ENCODE results near the gene SKOR2. TPM values are rescaled to one million over a fixed set of nuclear protein-coding genes. Genes with fewer than 3 reads are reported as not detected.

Gene SKOR2
- total and polyA plus RNA-seq, 2 donors (not counting 1 experiment from before 2014, with no cell fraction given) = not detected

- ChIA-PET POLR2A (interaction anchor here (0.9 kb wide), 1 partner anchor 26 kb away, joined by 5 read pairs; the partner anchor contains the start of gene HDHD2), CTCF (no interaction called here)
- Histone ChIP-seq H3K79me2 (ENCODE audit: control insufficient read depth, insufficient read depth, low read length) (peaks cover 49% of the 10 kb centered on the region), H3K4me1 (ENCODE audit: control insufficient read depth in 2 of 2, insufficient read depth in 2 of 2, low read length in 2 of 2) (peaks cover 14 to 15% of the 10 kb centered on the region in 2 donors), H2AFZ (ENCODE audit: insufficient read depth, low read depth, low read length, poor library complexity, severe bottlenecking) (peak within 1 kb of the TSS; percentile 89), H3K36me3 (replicated peaks in 1 of 2; ENCODE audit: control extremely low read depth in 1 of 2, control insufficient read depth in 1 of 2, extremely low read depth in 1 of 2, insufficient read depth in 2 of 2, low read length in 1 of 2) (no peaks in the 10 kb centered on the region), H3K27me3 (replicated peaks in 1 of 4; ENCODE audit: control extremely low read depth in 1 of 4, control insufficient read depth in 3 of 4, insufficient read depth in 4 of 4, low read length in 3 of 4) (peaks cover 0 to 6% (median 0%) of the 10 kb centered on the region in 4 experiments), H3K4me3 (ENCODE audit: control extremely low read depth in 1 of 5, extremely low read depth in 1 of 5, insufficient read depth in 1 of 5, low read depth in 2 of 5, low read length in 4 of 5) (peak within 1 kb of the TSS; percentile 74 to 95 (median 91)), H3K4me2 (replicated peaks; ENCODE audit: low read depth, low read length, poor library complexity, severe bottlenecking) (peak within 1 kb of the TSS; percentile 78), H4K20me1 (ENCODE audit: control insufficient read depth, insufficient read depth, low read length, poor library complexity, severe bottlenecking) (peaks cover 8% of the 10 kb centered on the region), H3K27ac (ENCODE audit: low read length in 2 of 2) (peak within 1 kb of the TSS in 1 of 2 donors; percentile 67), H3K9me3 (ENCODE audit: control extremely low read depth in 1 of 3, control insufficient read depth in 2 of 3, insufficient read depth in 1 of 3, low read length in 2 of 3) (no peaks in the 10 kb centered on the region), H3K9ac (ENCODE audit: low read length) (peak within 1 kb of the TSS; percentile 85)
- intact Hi-C loops (cut with micrococcal nuclease) = loop anchor here (1.0 to 2.0 kb wide), 3 partner anchors 26 to 755 kb away; partner anchors contain the start of genes HDHD2, KATNAL2 and PIAS2
- peak within 1 kb of the TSS; percentile 86 for H3K27ac Mint-ChIP-seq
- H3K27me3 Mint-ChIP-seq = peaks cover 3% of the 10 kb centered on the region
- H3K4me3 Mint-ChIP-seq = peak within 1 kb of the TSS; percentile 26
- under 1% methylated on average over 46 of the region's 48 CpGs for WGBS (ENCODE audit: insufficient coverage)
- no peak for TF ChIP-seq CTCF (IDR thresholded peaks at IDR 0.05)
- TF ChIP-seq EZH2 (IDR thresholded peaks at IDR 0.05; ENCODE audit: borderline replicate concordance, insufficient read depth, low read depth, low read length, poor library complexity, severe bottlenecking) = no peak
- peaks cover 7% of the 10 kb centered on the region for H3K4me1 Mint-ChIP-seq
- ATAC-seq (ENCODE audit: low read depth) (peak; percentile 97), DNase-seq (peak; percentile 92)
- H3K9me3 Mint-ChIP-seq (ENCODE audit: insufficient read depth) = no peaks in the 10 kb centered on the region
Observed at GRCh38 chr18:47175898-47176575, 75.4 kb downstream of the SKOR2 start, which contains the start of gene IER3IP1. Gene IER3IP1, minus strand, starts transcription at chr18:47176364. Its CDS starts 87 bp downstream, at chr18:47176277.
